Fibroblast of skin of scalp (primary cell): Measurements from ENCODE around the gene LRRC8D.

Experiments used
- DNase-seq: peaks from one replicate; pipeline ENCODE4 v3.0.0-alpha.2; 2013

LRRC8D gene

DNA sequence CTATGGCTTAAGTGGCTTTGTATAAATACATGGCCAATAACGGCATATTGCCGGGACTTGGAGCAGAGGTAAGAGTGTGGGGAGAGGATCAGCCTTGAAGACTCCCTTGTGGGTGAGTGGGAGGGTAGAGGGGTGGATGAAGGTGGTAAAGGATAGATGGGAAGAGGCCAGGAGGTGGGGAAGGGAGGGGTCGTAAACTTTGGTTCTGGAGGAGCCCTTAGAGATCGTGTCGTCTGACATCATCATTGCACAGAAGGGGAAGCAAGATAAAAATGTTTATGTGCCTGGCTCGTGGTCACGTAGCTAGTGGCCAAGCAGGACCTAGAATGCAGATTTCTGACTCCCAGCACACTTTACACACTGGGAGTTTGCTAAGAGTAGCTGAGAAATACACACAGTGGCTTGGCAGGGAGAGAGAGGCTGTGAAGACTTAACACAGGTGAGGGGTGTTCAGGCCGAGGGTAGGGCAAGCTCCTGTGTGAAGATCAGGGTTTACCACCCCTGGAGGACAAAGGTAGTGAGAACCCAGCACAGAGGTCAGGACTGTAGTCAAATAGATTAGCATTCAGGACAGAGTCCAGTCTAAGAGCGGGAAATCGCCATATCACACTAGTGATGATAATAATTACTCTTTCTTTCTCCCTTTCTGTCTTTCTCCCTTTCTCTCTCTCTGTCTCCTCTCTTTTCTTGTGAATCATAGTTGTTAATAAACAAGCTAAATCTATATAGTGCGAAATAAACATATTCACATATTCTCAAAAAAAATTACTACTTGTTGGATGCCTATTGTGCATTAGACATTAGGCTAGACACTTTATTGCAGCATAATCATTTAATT lies 75.5 kb downstream of the LRRC8D start:
- no peak for DNase-seq

DNA sequence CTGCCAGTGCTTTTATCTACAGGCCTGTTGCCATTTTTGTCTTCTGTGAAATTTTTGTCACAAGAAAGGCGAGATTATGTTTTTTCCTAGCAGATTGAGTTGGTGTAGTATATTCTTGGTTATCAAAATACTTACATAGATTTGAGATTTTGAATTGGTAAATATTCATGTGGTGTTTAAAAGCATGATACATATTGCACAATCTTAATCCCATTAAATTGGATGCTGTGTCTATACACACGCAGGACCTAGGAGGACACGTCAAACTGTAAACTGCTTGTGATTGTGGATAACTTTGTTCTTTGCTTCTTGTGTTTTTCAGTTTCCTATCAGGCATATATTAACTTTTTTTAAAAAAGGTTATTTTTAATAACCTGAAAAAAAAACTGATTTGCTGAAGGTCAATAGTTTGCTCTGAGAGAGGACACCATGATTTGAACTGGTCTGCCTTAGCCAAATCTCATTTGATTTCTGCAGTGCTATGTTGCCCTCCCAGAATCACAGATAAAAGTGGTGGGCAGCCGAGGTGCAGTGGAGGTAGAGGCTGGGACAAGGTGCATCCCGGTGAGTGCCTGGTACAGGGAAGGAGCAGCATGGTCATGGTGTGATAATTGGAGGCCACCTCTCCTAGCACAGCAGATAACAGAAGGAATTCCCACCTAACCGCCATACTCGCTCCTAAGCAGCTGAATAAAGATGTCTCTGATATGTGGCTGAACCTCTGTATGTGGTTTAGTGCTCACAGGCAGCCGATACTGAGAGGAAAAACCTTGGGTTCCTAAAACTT lies 76.7 kb downstream of the LRRC8D start:
- no peak for DNase-seq

DNA sequence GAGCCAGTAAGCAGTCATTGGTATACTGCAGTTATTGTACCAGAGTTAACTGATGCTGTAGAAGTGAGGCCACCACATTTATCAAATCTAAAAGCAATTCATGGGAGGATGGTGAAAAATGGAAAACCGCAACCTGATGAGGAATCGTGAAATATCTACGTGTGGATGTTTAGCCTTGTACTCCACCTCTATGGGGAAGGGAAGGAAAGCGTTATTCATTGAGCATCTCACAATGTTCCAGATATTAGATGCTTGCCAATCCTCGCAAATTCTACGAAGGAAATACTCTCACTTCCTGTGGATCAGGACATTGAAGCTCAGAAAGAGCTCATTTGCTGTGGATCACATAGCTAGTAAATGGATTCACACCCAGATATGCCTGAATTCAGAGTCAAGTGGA lies 77.3 kb downstream of the LRRC8D start:
- DNase-seq, result no peak

DNA sequence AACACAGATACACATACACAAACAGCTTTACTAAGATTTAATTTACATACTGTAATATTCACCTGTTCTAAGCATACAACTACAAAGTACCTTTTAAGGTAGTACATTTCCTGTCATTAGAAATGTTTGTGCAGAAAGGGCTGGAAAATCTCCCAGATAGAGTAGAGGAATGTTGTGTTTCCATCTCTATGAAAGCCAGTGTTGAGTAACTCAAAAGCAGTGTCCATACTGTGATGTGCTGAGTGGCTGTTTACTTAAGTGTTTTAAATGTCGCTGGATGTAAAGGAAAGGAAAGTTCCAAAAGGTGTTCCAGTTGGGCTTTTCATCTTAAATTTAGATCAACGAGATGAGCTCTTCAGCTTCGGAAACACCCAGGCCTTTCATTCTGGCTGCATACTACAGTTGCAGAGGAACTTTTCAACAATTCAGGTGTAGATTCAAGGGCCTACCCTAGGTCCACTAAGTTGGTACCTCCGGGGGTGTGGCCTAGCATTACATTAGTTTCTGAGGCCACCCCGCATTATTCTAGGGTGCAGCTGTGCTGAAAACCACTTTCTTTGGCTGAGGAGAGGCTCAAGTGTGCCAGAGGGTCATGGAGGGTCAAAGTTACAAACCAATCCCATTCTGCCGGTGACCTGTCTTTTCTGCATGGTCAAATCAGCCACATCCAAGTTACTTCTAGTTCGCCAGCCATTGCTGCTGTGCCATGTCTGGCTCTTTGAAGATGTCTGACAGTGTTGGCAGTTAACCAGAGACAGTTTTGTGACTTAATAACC lies 78.1 kb downstream of the LRRC8D start:
- no peak for DNase-seq

DNA sequence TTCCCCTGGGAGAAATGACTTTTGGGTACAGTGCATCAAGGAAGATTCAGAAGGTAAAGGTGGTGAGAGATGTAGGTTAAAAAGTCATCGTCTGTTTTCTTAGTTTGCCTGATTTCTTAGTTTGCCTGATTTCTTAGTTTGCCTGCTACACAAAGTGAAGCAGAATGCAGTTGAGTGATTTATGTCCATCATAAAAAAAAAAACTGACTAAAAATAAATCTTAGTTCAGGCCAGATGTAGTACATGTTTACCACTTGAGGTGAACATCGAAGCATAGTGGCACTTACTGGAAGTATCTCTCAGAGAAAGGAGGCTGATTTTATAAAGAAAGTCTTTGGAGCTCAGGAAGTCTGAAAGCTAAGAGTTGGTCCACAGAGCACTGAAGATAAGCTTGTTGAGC lies 79.5 kb downstream of the LRRC8D start:
- no peak for DNase-seq

DNA sequence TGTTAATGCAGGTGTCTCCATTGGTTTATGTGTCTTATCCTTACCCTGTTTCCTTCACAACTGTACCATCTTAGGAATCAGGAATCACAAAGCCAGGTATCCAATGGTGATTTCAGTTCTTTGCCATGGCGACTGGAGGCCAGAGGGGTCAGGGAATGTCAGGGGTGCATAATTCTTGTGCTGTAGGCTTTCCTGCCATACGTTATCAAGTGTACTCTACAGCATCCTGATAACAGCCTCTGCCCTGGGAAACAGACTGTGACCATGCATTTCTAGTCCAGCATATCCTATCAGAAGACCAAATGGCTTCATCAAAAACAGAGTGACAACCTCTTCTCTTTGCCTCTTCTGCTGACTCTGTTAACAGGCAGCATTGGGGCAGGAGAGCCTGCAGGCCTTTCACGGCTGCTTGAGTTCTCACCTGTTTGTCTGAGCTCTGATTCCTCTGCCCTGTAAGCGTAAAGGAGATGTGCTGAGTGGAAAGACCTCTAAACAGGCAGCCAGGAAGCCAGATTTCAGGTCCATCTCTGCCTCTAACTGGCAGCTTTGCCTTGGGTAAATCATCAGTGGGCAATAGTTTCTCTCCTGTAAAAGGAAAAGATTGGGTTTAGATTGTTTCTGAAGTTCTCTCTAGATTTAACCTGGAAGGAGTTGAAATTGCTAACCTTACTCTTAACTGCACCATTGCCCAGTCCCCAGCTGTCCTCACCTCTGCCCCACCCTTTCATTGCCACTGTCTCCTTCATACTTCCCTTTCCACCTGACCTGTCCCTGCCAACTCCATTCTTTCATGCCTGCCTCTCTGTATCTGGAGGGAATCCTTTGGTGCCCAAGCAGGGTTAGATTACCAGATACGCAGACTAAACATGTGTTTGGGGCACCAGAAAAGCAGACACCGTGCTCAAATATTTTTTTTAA lies 80.2 kb downstream of the LRRC8D start:
- no peak for DNase-seq

DNA sequence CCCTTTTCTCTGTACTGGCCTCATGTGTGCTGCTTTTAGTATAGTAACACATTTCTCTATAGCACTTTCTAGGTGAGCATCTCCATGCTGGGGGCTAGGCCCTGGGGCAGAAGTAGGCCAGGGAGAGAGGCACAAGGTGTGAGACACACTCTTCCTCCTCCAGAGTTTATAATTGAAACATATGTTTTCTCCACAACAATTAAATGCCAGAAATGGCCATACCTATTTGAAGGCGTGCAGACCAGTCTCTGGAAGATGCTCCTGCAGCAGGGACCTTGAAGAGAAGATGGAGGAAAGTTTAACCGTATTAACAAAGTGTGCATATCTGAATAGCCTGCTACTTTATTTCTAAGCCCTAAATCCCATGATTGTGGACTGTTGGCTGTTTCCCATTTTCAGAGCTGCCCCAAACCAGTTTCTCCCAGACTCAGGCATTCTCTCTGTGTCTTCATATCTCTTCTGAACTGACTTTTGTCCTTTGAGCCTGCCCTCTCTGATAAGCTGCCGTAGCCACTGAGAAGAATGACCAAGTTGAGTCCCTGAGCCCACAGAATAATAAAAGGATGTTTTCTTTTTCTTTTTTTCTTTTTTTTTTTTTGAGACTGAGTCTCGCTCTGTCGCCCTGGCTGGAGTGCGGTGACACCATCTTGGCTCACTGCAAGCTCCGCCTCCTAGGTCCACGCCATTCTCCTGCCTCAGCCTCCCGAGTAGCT lies 81.3 kb downstream of the LRRC8D start:
- no peak for DNase-seq

DNA sequence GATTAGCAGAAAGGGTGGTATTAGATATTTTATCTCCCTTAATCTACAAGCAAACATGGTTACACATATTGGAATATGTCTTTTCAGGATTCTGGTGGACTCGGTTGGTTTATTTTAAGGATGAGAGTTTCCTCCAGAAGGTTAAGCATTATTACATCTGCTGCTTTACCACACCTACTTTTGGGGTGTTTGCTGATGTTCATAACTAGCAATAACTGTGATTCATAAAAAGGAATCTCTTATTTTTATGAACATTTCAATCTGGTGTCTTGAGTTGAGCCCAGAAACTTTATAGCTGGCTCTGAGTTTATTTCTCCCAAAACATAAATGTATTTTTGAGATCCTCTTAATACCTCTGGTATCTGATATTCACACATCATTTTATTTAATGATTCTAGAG lies 82.7 kb downstream of the LRRC8D start:
- peak; percentile 15 for DNase-seq

DNA sequence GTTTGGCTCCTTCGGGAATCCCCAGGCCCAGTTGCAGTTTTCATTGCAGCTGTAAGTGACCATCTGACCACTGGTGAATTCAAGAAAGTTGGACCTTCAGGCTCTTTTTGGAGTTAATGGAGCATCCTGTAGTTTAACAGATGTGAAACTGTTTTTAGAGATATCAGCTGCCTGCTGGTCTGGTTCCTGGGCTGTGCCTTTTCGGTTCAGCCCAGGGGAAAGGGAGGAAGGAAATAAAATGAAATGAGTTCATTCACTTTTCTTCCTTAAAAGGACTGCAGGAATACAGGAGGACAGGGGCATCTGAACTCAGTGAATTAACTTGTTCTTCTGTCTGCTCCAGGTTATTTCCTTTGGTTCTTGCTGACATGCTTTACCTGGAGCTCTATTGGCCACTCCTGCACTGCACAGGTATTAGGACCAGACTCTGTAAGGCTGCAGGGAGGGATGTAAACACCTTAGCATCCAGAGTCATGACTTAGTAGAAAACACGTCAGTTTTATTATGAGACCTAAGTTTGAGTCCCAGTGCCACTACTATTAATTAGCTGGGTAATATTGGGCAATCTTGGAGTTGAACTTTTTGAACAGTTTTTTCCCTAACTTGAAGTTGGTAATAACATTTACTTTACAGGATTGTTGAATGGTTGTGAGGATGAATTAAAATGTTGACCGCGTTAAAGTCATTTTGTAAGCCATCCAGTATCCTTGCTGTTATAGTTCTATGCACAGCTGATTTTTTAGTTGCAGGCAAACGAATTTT lies 83.6 kb downstream of the LRRC8D start:
- no peak for DNase-seq

DNA sequence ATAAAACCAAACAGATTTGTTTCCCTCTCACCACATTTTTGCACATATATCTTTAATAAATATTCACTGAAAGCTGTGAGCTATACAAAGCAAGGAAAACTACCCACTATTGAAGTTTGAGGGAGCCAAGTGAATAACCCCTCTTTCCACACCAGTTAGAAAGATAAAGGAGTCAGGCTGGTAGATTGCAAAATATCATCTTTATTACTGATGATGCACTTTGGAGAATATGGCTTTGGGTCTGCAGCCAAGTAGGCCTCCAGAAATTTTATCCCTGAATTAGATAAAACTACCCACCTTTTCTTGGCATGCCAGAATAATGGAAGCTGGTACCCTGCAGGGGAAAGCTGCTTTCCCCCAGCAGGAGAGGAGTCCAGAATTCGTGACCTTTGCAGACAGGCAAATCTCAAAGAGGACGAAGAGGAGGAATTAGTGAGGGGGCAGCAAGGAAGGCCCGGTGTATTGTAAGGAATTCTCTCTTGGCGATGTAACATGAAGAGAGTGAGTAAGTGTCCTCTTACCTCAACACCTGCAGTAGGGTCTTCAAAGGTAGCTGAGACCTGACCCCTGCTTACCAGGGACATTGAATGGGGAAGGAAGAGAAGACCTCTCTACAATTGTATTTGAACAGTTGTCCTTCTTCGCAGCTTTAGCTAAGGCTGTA lies 84.7 kb downstream of the LRRC8D start:
- DNase-seq, result no peak

DNA sequence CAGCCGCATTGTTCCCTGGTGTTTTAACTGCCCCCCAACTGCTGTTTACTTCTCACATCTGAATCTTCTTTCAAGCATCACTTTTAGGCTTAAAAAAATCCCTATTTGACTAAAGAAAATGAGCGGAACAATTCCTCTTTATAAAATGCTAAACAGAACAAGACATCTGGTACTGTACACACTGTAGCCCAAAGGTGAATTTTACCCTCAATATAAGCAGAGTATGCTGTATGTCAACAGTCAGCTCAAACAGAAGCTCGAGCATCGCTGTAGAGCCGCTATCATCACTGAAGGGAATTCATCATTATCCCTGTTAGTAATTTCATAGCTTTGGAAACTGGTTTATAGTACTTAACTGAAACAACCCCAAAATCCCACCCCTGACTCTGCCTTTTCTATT lies 85.3 kb downstream of the LRRC8D start:
- peak; percentile 13 for DNase-seq

DNA sequence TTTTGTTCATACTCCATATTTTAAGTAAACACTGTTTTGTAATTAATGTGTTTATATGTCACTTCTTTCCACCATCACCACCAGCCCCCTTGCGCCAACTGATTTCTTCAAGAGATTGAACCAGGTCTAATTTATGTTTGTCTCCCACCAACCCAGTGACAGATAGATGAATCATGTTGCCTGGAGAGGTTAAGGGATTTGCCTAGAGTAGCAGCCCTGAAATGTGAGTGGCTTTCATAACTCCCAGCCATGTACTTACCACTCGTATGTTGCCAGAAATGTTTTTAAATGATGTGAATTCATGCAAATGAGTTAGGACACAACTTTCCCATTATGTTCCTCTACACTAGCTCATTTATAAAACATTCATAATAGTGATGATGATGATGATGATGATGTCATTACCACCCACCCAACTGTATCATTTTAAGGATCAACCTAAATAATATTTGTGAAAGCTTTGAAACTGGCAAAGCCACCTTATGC lies 86.9 kb downstream of the LRRC8D start:
- peak; percentile 69 for DNase-seq

DNA sequence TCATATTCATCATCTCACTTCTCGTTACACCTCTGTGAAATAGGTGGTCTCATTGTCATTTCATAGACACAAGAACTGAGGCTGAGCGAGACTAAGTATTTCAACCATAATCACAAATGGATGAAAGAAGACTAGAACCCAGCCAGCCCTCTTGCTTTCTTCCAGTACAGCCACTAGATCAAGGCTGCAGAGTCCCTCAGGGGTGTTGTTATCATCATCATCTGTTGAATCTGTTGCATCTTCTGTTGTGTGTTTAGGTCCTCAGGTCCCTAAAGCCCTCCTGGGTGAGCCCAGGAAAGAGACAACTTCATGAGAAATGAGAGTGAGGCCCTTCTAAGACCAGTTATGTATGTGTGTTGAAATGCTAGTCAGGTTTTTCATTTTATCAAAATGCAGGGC lies 87.4 kb downstream of the LRRC8D start:
- DNase-seq, result no peak

DNA sequence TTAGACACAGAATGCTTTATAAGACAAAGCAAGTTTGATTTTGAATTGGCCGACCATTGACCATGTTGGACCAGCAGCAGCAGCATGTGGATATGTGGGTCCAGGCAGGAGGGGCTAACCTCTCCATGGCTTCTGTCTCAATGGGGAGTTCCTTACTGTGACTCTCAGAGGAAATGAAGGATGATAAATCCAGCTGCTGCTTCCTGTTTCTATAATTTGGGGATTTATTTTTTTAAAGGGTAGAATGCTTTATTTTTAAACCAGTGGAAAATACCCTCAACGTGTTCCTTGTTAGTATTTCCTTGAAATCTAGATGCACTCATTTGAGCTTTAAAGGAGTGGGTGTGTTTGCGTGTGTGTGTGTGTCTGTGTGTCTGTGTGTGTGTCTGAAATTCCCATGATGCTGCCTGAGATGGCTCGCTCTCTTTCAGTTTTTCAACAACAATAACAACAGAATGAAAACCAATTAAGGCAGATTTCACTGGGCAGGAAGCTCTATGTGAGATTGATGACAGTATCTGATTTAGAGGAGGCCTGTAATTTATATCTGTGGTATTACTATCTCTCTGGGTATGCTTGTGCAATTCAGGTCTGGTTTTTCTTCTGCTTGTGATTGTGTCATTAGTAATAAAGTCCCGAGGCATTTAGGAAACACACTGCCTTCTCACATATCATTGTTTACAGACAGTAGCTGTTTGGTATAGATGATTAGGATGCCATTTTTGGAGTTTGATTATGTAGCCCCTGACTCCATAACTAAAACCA lies 88.0 kb downstream of the LRRC8D start:
- DNase-seq, result peak; percentile 60

DNA sequence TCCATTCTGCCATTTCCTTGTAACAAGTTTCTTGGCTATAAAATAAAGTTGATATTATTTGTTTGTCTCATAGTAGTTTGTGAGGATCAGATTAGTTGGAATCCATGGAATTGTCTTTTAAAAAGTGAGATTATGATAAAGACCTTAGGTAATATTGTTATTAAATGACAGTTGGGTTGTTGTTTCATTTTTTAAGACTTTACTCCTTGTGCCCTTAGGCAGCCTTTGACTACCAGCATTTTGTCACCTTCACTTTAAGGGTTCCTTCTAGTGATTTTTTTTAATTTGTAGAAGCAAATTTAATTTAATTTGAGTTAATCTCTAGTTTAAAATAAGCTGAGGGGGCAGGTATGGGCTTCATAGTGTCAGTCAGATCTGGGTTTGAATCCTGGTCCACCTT lies 89.4 kb downstream of the LRRC8D start:
- no peak for DNase-seq

DNA sequence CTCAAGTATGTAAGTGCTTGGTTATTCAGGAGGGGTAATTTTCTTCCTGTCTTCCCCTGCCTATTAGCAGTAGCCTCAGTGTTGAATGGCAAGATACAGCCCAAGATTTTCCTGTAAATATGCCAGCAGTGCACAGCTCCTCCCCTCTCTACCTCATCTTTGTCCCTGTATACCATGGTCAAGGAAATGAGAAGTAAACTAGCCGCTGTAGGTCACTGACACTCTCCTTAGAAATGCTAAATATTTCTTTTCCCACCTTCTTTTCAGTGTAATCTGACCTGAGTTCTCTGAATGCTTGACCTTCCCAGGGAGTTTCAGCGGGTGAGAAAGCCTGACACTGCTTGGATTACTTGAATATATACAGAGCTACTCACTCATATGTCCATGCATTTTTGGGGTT lies 89.9 kb downstream of the LRRC8D start:
- peak; percentile 76 for DNase-seq

DNA sequence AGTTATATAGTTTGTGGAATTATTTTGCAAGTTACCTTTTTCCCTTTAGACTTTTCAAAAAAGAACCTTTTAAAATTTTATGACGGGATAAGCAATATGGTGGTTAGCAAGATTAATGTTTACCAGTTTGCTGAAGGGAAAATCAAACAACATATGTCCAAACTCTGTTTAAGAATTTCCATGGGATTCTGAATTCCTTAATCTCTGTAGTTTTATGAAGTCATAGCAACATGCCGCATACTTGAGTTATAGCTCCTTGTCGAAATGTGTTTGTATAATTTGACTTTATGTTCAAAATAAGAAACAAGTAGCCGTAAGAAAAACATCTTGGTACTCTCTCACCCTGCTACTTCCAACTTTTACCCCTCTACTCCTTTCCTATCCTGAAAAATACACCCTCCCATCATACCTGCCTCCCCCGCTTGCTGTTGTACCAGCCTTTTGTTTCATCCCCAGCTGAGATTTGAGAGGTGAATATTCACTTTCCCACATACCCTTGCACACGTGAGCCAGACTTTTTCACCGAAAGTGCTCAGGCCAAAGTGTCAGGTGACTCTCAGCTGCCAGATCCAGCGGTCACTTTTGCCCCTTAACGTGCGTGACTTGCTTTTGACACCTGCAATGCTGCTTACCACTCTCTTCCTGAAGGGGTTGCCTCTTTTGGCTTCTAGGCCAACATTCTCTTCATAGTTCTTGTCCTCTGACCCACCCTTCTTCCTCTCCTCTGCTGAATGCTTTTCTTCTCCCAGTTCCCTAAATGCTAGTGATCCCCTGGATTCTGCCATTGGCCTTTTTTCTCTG lies 90.6 kb downstream of the LRRC8D start:
- no peak for DNase-seq

DNA sequence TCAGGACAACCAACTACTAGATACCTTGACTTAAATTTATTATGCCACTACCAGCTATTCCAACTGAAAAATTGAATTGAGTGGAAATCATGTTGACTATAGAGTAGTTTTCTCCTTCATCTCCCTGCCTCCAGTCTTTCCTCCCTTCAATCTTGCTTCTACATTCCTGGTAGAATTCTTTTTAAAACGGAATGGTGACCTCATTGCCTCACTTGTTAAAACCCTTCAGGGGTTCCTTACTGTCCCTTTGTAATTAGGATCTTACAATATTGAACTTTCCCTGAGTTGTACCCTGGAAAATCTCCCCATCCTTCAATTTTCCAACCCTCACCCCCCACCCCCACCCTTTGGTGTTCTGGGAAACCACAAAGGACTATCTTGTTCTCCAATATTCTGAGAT lies 91.2 kb downstream of the LRRC8D start:
- DNase-seq, result no peak
